Left colon (tissue), 2 donors: ENCODE data around the gene ULK1. TPM values are rescaled to one million over a fixed set of nuclear protein-coding genes. Genes with fewer than 3 reads are reported as not detected.
"Not testable (repeated sequence)": the region's sequence is repeated elsewhere in the genome, so short reads cannot be mapped to it uniquely, and the experiment has no call there.

ENCODE experiments used
- ATAC-seq: fragments of 200-7000 bp; cut with Tn5 transposase; one replicate; pipeline ENCODE4 v1.9.1; 2020; ENCODE audit warnings: mild to moderate bottlenecking, moderate library complexity
- DNase-seq, 2 donors: peaks; one replicate each; pipeline ENCODE4 v3.0.0-alpha.2; 2020
- intact Hi-C, 2 donors: fragments of 100-400 bp; cut with DNase I in 1 of 2; cut with micrococcal nuclease in 1 of 2; formaldehyde crosslinking; loops; one replicate each; pipeline versions ENCODE4 v1.11.2 to v1.14.0; 2022; cut with DNase I, micrococcal nuclease
- total RNA-seq, 2 donors: library from RNA; stranded (reverse); fragmentation: NEBNext Ultra II Directional; extraction: Animal tissue kit (Norgen Biotek cat#: 25700); gene quantifications; one replicate each; pipeline ENCODE4 v1.2.1, GENCODE V29; 2021
- donor health status: DM: no; HTN: no; CAD: no.
- donor health status: DM: yes; HTN: yes; CAD: no.

ULK1 gene
- total RNA-seq, 2 donors from 2014 or later = 18.0 to 29.8 TPM

DNA sequence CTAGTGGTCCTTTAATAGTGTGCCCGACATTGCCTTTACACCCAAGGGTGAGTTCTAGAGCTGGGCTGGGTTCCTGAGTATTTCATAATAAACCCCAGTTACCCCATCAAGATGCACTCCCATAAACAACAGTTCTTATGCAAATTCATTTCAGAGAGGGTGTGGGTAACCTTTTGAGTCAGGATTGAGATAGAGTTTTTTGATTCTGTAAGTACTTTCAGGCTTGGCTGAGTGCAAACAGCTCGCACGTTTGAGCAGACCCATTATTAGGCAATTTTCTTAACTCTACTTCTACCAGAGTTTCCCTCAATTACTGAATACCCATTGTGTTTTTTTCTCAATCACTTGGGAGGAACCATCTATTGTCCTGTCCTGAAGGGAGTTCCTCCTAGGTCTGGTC lies 16.0 kb upstream of the ULK1 start:
- intact Hi-C loops, ATAC-seq, DNase-seq: not testable (repeated sequence)

DNA sequence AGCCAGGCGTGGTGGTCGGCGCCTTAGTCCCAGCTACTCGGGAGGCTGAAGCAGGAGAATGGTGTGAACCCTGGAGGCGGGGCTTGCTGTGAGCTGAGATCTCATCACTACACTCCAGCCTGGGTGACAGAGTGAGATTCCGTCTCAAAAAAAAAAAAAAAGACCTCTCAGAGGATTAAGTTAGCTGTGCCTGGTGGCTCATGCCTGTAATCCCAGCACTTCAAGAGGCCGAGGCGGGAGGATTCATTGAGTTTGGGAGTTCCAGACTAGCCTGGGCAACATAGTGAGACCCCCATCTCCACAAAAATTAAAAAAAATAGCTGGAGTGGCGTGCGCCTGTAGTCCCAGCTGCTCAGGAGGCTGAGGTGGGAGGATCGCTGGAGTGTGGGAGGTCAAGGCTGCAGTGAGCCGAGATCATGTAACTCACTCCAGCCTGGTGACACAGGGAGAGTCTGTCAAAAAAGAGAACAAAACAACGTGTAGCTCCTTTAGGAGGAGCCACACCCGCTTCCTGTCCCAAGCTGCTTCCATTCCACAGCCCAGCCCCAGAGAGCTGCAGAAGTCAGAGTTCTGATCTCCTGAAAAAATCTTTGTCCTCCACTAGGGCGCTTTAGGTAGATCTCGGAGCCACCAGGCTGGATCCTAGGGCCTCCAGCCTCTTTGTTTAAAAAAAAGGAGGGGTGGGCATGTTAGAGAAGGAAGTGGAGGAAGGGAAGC lies 11.5 kb upstream of the ULK1 start:
- no peak for DNase-seq
- intact Hi-C loops = no loop called here
- ATAC-seq = no peak

DNA sequence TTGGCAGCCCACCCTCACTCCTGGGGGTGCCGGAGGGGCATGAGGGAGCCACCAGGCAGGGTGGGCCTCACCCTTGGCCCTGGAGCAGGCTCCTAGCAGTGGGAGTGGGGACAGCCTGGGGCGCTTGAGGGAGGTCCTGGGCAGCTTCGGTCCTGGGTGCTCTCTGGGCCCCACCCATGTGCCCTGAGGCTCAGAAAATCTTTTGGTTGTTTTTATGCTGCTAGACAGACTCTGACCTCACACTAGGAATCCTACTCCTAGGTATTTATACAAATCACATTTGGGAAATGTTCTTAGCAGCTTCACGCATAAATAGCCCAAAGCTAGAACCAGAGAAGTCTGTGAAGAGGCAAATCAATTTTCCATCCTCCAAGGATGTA lies 10.9 kb upstream of the ULK1 start:
- DNase-seq = no peak
- intact Hi-C loops = no loop called here
- no peak for ATAC-seq

DNA sequence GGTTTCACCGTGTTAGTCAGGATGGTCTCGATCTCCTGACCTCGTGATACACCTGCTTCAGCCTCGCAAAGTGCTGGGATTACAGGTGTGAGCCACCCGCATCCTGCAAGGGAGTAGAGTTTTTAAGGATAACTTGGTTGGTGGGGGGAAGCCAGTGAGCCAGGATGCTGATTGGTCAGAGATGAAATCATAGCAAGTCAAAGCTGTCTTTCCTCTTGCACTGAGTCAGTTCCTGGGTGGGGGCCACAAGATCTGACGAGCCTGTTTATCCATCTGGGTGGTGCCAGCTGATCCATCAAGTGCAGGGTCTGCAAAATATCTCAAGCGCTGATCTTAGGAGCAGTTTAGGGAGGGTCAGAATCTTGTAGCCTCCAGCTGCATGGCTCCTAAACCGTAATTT lies 9.3 kb upstream of the ULK1 start:
- ATAC-seq, DNase-seq, intact Hi-C loops: not testable (repeated sequence)

DNA sequence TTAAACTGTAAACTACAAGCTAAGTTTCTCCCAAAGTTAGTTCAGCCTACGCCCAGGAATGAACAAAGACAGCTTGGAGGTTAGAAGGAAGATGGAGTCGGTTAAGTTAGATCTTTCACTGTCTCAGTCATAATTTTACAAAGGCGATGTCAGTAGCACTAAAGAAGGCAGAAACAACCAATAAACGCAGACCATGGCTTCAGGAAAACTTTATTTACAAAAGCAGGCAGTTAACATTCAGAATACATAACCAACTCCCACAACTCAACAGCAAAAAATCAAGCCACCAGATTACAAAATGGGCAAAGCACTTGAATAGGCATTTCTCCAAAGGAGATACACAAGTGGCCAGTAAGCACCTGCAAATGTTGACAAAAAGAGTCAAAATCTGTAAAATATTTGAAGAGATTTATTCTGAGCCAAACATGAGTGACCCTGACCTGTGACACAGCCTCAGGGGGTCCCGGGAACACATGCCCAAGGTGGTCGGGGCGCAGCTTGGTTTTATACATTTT lies 8.8 kb upstream of the ULK1 start:
- intact Hi-C loops = no loop called here

DNA sequence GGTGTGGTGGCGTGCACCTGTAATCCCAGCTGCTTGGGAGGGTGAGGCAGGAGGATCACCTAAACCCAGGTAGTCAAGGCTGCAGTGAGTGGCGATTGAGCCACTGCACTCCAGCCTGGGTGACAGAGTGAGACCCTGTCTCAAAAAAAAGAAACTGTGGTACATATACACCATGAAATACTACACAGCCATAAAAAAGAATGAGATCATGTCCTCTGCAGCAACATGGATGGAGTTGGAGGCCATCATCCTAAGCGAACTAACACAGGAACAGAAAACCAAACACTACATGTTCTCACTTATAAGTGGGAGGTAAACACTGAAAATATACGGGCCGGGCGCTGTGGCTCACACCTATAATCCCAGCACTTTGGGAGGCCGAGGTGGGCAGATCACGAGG lies 2.7 kb upstream of the ULK1 start:
- DNase-seq, ATAC-seq, intact Hi-C loops: not testable (repeated sequence)

More for the DNA sequence above, 8.8 kb upstream of the ULK1 start:
- no peak for ATAC-seq
- no peak for DNase-seq

DNA sequence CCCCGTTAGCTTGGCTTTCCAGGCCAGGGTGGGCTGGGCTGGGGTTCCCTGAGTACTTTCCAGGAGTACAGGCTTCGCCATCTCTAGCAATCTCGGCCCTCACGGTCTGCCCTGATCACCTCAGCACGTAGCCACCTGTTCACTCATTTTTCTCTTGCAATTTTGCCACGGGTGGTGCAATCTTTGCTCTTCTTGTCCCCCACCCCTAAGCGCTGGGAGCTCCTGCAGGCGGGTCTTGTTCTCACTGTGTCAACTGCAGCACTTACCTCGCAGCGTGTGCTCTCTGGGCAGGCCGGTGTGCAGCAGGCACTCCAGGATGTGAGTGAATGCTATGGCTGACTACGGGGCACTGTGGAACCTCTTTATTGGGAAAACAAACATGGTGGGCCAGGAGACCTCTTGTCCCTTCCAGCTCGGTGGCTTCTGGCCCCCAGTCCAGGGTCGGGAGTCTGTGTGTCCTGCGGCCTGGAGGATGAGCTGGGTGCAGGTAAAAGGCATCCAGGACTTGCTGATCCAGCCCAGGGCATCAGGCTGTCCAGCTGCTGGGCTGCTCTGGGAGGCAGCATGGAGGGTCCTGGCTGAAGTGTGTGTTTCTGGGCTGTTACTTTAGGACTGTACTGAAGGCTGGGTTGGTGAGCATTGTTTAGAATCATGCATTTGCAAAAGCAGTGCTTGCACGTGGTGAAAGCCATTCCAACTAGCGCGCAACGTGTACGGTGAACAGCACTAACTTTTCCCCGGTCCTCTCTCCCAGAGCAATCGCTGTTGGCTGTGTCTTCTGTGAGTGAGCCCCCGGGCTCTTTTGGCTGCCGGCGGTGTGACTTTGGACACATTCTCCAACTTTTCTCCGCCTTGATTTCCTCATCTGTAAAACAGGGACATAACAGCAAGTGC lies 1.5 kb upstream of the ULK1 start:
- ATAC-seq (no peak), DNase-seq (no peak)
- intact Hi-C loops = no loop called here

DNA sequence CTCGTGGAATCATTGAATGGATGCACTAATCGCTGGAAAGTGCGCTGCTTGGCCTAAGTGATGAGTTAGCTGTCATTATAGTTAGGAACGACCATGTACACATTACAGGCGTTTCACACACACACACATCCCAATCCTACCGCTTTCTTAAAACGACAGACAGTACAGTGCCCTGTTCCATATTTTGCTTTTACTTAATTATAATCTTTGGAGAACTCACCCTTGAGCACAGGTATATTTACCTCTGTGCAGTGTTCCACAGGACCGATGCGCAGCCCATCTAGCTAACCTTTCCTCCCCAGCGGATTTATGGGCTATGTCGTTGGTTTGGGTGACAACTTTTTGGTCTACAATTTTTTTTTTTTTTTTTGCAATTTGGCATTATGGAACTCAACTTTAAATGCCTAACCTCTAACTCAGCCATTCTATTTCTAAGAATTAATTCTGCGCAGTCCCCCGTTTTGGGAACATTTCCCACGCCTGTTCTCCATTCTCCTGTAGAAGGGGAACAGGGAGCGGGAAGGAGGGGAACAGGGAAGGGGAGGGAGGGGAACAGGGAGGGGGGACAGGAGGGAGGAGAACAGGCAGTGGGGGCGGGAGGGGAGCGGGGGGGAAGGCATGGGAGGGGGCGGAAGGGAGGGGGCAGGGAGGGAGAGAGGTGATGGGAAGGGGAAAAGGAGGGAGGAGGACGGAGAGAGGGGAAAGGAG lies 663 bp upstream of the ULK1 start:
- DNase-seq = no peak
- ATAC-seq = no peak
- intact Hi-C loops = no loop called here

DNA sequence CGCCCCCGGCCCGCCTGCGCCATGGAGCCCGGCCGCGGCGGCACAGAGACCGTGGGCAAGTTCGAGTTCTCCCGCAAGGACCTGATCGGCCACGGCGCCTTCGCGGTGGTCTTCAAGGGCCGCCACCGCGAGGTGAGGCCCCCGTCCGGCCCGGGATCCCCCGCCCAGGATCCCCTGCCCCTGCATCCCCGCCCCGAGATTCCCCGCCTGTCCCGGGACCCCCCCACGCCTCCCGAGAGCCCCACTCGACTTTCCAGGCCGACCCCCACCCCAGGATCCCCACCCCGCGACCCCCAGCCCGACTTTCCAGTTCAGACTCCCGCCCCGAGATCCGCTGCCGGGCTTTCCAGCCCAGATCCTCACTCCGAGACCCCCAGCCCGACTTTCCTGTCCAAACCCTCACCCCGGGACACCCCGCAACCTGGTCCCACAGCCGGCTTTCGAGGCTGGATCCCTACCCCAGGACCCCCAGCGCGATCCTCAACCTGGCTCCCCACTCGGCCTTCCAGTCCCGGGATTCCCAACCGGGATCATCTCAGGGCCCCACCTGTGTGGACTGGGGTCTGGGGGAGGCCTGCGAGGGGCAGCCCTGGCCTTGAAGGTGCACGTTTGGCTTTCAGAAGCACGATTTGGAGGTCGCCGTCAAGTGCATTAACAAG lies 688 bp downstream of the ULK1 start:
- peak in 1 of 2 donors; percentile 42 for DNase-seq
- no peak for ATAC-seq
- intact Hi-C loops = no loop called here

DNA sequence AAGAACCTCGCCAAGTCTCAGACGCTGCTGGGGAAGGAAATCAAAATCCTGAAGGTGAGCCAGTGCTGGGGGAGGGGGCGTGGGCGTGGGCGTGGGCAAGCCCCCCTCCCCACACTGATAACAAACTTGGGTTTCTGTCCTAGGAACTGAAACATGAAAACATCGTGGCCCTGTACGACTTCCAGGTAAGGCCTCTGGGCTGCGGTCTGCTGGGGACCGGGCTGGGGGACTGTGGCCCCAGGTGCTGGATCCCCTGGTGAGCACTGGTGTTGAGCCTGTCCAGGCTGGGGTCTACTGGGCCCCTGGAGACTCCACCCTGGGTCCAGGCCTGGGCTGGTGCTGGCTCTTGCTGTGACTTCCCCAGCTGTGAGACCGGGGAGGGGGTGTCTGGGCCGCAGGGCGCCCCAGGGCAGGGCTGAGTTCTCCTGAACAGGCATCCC lies 1.2 kb downstream of the ULK1 start:
- DNase-seq = no peak
- intact Hi-C loops = no loop called here
- no peak for ATAC-seq

DNA sequence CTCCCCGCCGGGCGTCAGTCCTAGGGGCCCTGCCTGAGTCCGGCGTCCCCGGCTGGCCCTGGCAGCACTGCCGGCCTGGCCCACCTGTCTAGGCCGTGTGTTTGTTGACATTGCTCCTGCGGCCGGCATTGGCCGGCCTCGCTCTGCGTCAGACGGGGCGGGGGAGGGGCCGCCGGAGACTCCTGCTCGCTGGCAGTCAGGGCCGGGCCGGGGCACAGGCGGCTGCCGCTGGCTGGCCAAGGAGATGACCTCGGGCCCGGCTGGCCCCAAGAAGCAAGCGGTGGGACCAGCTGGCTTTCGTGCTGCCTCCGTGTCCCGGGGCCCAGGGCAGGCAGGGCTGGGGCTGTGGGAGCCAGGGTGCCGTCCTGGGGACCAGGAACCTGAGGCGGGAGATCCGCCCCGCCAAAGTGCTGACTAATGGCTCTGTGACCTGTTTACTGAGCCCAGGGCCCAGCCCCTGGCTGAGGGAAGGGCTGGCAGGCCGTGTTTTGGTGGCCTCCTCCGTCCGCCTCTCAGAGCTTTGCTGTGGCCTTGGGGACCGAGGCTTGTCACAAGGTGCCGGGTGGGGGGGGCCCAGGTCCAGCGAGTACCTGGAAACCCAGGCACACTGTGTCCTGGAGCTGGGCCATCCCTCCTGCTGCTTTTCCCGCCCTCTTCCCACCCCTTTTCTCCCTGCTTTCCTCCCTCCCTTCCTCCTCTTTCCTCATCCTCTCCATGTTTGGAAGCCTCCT lies 1.8 kb downstream of the ULK1 start:
- DNase-seq (peak; percentile 94 to 95), ATAC-seq (peak; percentile 88)
- intact Hi-C loops = no loop called here

DNA sequence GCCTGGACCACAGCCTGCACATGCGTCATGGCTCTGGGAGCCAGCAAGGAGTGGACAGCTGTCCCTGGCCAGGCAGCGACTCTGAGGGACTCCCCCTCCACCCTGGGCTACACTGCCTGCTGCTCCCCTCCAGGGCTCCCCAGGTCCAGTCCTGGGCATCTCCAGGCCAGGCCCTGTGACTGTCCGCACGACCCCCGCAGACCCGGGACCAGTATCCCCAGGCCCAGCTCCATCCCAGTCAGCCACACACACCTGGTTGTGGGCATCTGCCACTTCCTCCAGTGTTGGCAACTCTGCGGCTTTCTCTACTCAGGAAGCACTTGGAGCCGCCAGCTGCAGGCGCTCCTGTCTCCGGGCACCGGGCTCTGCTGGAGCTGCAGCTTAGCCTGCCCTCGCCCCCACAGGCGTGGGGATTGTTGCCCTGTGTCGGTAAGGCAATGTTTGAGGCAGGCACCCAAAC lies 2.4 kb downstream of the ULK1 start:
- DNase-seq (no peak), ATAC-seq (no peak)
- intact Hi-C loops = no loop called here

DNA sequence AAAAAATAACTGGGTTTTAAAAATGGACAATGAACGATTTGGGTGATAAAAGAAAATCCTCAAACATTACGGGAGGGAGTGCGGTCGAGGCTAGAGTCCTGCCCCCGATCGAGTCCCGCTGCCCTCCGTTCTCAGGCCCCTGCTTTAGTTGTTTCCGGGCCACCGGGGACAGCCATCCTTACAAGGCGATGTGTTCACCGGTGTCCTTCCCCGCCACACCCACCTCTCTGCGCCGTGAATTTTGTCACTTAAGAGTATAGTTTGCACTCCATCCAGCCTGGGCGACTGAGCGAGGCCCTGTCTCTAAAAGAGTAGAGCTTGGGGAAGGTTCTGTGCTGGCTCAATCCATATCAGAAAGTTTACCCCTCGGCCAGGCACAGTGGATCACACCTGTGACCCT lies 2.9 kb downstream of the ULK1 start:
- ATAC-seq (no peak), DNase-seq (no peak)
- intact Hi-C loops = no loop called here

DNA sequence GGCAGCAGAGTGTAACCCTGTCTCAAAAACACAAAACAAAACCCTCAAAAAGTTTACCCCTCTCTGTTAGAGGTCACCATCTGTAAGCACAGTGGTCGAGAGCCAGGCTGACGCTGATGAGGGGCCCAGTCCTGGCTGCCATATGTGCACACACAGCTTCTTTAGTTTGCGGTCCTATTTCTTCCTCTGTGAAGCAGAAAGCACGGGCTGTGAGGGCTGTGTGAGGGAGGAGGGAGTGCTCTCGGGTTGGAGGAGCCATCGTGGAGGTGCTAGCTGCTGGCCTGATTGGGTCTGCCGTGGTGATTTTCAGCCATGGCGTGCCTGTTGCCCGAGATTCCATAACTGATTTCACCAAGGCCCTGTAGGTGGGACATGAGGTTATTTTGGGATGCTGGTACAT lies 3.5 kb downstream of the ULK1 start:
- ATAC-seq = no peak
- intact Hi-C loops = no loop called here
- no peak for DNase-seq

DNA sequence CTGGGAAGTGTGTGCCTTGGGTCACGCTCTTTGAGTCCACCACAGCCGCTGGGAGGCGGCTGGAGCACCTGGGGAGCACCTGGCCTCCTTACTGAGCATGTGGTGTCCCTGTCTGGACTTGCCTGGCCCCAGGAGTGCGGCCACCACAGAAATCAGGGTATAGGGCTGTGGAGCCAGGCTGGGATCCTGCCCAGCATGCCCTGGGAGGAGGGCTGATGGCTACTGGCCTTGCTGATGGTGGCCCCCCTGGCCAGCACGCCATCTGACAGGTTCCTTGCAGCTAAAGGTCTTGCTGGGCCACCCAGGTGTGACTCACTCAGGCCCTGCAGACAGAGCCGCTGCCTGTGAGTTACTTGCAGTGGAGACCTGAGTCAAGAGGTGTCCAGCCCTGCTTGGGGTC lies 6.0 kb downstream of the ULK1 start:
- intact Hi-C loops = no loop called here
- DNase-seq (no peak), ATAC-seq (no peak)

DNA sequence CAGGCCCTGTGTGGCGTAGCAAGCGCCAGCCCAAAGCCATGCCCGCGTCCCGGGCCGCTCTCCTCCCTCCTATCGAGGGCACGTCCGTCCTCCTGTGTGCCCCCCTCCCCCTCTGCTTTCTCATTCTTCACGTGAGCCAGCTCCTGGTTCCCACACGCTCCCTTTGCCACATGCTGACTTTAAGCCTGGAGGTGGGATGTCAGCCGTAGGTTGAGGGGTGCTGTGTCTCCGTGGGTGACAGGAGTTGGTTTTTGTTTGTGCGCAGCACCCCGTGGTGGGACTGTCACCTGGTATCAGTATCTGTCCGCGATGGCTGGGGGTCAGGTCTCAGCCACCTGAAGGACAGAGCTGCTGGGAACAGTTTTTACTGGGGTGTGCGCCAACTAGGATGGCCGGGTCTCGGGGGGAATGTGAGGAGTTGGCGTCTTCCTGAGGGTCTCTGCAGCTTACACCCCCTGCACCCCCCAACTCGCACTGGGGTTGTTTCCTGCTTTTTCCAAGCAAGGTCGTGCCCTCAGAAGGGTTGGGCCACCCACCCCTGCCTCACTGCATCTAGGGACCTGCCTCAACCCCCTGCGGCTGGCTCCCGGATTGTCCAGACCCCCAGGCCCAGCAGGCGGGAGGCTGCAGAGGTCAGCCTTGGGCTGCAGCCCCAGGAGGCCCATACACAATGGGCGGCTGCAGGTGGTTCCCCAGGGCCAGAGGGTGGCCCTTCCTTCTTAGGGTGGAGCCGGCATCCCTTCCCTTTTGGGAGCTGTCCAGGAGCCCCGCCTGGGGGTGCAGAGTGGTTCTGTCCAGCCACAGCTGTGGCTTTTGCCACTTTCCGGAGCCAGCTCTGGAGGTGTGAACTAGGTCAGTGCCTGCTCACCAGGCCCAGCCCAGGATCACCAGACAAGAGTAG lies 7.3 kb downstream of the ULK1 start:
- intact Hi-C loops = no loop called here
- ATAC-seq = peak; percentile 75

More for the DNA sequence above, 7.3 kb downstream of the ULK1 start:
- peak in 1 of 2 donors; percentile 46 for DNase-seq
